Type B pancreatic cell (in vitro differentiated cells): Measurements from ENCODE around the gene EMC9. TPM values are rescaled to one million over a fixed set of nuclear protein-coding genes. Genes with fewer than 3 reads are reported as not detected.

Source experiments
- DNase-seq: peaks from one replicate; pipeline ENCODE4 v3.0.0; 2021; ENCODE audit warnings: mixed read lengths; ENCODE audit not compliant: unreplicated experiment; ENCODE audit errors: extremely low spot score
- H3K27ac Mint-ChIP-seq: 2 replicates; pipeline ENCODE4 v1.8.0; 2021; ENCODE audit warnings: mild to moderate bottlenecking, mixed read lengths
- H3K27me3 Mint-ChIP-seq: 2 replicates; pipeline ENCODE4 v1.8.0; 2021; ENCODE audit warnings: mixed read lengths
- H3K36me3 Mint-ChIP-seq: 2 replicates; pipeline ENCODE4 v1.8.0; 2021; ENCODE audit warnings: mixed read lengths
- H3K4me1 Mint-ChIP-seq: one replicate; pipeline ENCODE4 v1.8.0; 2021; ENCODE audit warnings: mixed read lengths; ENCODE audit not compliant: unreplicated experiment
- H3K4me3 Mint-ChIP-seq: 2 replicates; pipeline ENCODE4 v1.8.0; 2021; ENCODE audit warnings: mild to moderate bottlenecking, mixed read lengths
- H3K9me3 Mint-ChIP-seq: 2 replicates; pipeline ENCODE4 v1.8.0; 2021; ENCODE audit warnings: mixed read lengths
- CTCF ChIP-seq: fragments of 200-600 bp; sonication (generic); conservative IDR thresholded peaks from 2 replicates; pipeline ENCODE4 v1.5.0; 2021; ENCODE audit warnings: antibody characterized with exemption, mild to moderate bottlenecking
- total RNA-seq: library from RNA; stranded (reverse); gene quantifications from 2 replicates; pipeline ENCODE4 v1.2.1, GENCODE V29; 2021; ENCODE audit warnings: low replicate concordance

The EMC9 gene
- total RNA-seq, 1 donor from 2014 or later = 25.9 TPM

- DNase-seq = no peak
These were observed 4.5 kb upstream of the EMC9 start for GRCh38 chr14:24145690-24146452.

GRCh38 chr14:24145219-24145618, 3.8 kb upstream of the EMC9 start:
- DNase-seq = no peak
- peak overlapping the region; percentile 92 for H3K27ac Mint-ChIP-seq
- peak overlapping the region; percentile 98 for H3K4me3 Mint-ChIP-seq
- H3K4me1 Mint-ChIP-seq = peaks cover 36% of the 10 kb centered on the region
- H3K36me3 Mint-ChIP-seq = peaks cover 5% of the 10 kb centered on the region
- H3K27me3 Mint-ChIP-seq = no peaks in the 10 kb centered on the region
- H3K9me3 Mint-ChIP-seq = no peaks in the 10 kb centered on the region
- TF ChIP-seq CTCF = no peak

More at GRCh38 chr14:24145690-24146452, 4.5 kb upstream of the EMC9 start:
- peak overlapping the region; percentile 98 for H3K4me3 Mint-ChIP-seq
- no peaks in the 10 kb centered on the region for H3K27me3 Mint-ChIP-seq
- peaks cover 9% of the 10 kb centered on the region for H3K36me3 Mint-ChIP-seq
- H3K27ac Mint-ChIP-seq = peak overlapping the region; percentile 92
- peaks cover 36% of the 10 kb centered on the region for H3K4me1 Mint-ChIP-seq
- no peaks in the 10 kb centered on the region for H3K9me3 Mint-ChIP-seq
- TF ChIP-seq CTCF = no peak

- Mint-ChIP-seq H3K9me3 (no peaks in the 10 kb centered on the region), H3K4me1 (peaks cover 37% of the 10 kb centered on the region), H3K27ac (no peak overlapping the region), H3K4me3 (peak overlapping the region; percentile 24), H3K36me3 (peaks cover 6% of the 10 kb centered on the region), H3K27me3 (no peaks in the 10 kb centered on the region)
- TF ChIP-seq CTCF = no peak
- DNase-seq = no peak
These were observed 3.1 kb upstream of the EMC9 start for GRCh38 chr14:24144451-24144850.

- TF ChIP-seq CTCF = no peak
- Mint-ChIP-seq H3K9me3 (no peaks in the 10 kb centered on the region), H3K36me3 (peaks cover 12% of the 10 kb centered on the region), H3K4me3 (peak overlapping the region; percentile 89), H3K27me3 (no peaks in the 10 kb centered on the region), H3K4me1 (peaks cover 41% of the 10 kb centered on the region), H3K27ac (no peak overlapping the region)
- no peak for DNase-seq
These were observed 2.1 kb upstream of the EMC9 start for GRCh38 chr14:24143511-24143910.

- Mint-ChIP-seq H3K36me3 (peaks cover 20% of the 10 kb centered on the region), H3K4me1 (peaks cover 41% of the 10 kb centered on the region), H3K4me3 (peak overlapping the region; percentile 89), H3K9me3 (no peaks in the 10 kb centered on the region), H3K27me3 (no peaks in the 10 kb centered on the region), H3K27ac (no peak overlapping the region)
- no peak for TF ChIP-seq CTCF
- DNase-seq = no peak
These were observed 2.0 kb downstream of the EMC9 start for GRCh38 chr14:24139272-24139934.
